Kasumi-1 (cell line): ENCODE data around the gene HSF4.

Experiments
- DNase-seq, 2 experiments: peaks; one replicate each; lab custom pipeline; 2025; lab: John Stamatoyannopoulos, UW

HSF4 gene

DNA sequence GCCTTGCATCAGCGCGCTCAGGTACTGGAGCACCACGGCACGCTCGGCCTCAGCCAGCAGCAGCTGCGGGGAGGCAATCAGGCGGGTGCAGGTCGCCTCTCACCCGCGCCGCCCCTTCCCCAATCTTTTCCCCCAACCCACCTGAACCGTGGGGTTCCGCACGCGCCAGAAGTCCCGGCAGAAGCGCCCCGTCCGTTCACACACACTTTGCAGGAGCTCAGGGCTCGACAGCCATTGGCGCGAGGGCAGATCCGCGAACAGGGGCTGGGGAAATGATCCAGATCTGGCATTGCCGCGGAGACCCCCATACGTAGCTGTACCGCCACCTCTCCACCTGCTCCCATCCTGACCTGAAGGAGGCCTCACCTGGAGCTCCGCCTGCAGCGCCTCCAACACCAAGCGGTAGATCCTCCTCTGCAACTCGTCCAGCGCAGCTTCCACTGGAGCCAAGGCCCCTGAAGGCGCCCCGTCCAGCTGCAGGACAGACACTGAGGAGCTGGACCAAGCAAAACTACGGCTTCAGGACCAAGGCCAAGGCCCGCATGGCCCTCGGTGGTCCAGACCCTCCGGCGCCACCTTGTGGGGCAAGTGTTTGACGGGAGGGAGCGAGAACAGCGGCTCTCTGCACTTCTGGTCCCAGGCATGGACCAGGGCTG, 20.6 kb downstream of the HSF4 start:
- DNase-seq = peak; percentile 75 to 77

DNA sequence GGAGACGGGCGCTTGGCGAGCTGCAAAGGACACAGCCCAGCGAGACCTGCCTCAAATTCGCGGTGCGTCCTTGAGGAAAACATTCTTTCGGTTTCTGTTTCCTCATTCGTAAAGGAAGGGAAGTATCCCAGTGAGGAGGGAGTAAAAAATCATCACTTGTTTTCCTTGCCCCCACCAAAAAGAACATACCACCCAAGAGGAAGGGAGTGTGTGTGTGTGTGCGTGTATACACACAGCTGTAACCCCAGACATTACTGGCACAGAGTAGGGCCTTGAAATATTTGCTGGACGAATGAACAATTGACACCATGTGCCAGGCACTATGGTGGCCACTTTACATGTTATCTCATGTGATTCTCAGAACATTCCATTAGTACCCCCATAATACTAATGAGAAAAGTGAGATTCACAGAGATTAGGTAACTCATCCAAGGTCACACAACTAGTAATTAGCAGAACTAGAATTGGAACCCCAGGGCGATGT, 21.1 kb downstream of the HSF4 start:
- DNase-seq = no peak

DNA sequence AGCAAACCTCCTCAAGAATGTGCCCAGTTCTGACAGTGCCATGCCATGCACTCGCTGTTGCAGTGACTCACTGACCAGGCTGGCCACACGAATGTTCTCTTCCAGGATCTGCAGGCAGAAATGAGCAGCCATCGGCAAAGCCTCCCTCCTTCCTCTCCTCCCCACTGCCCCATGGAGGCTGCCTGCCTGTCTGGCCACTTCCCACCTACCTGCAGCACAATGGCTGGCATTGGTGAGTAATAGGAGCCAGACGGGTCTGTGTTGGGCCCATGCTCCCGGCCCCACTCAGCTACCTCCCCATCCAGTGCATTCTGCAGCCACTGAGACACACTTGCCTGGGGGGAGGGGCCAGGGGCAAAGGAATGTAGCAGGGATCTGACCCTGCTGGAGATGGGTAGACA, 22.0 kb downstream of the HSF4 start:
- no peak for DNase-seq

DNA sequence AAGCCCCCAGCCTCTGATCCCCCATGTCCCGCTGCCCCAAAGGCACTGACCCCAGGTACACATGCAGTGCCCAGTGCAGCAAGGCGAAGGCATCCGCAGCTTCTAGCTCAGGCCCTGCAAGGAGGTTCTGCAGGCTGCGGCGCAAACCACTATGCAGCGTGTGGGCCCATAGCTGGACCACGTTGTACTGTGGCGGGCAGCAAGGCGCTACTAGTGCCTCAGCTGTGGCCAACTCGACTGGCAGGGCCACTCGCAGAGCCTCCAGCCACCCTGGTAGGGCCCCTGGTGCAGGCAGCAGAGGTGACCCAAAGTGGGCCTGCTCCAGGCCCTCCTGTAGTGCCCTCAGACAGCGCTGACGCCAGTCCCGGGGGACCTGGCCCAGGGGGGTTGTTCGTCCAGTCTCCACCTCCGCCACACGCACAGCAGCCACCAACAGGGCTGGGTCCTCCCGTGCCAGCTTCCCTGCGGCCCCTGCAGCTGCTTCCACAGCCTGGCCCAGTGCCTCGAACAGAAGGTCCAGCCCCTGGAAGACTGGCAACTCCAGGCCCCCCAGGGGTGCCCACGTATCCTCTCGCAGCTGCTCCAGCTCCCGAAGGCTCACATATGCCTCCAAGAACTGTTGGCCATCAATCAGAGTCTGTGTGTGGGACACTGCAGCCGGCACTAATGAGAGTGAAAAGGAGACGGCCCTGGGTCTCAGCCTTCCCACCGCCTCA, 22.8 kb downstream of the HSF4 start:
- DNase-seq = no peak

GRCh38 chr16:67188323-67188722, 23.8 kb downstream of the HSF4 start:
- no peak for DNase-seq

DNA sequence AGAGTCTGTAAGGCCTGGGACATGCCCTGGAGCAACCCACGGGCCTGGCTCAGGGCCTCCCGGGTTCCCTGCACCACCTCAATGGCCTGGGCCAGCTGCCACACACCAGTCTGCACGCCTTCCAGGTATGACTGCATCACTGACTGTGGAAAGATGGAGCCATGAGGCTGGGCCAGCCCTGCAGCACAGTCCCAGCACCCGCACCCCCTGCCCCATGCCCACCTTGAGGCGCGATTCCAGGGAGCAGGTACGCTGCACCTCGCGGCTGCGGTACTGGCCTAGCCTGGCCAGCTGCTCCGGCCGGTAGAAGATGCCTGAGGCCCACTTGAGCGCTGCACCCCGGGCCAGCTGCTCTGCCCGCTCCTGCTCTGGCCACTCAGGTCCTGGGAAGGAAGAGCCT, 24.3 kb downstream of the HSF4 start:
- no peak for DNase-seq

GRCh38 chr16:67190041-67190440, 25.5 kb downstream of the HSF4 start, which contains the start of gene EXOC3L1:
Gene EXOC3L1, minus strand, starts transcription at chr16:67190136. Its CDS starts 460 bp downstream, at chr16:67189676.
- DNase-seq = no peak

DNA sequence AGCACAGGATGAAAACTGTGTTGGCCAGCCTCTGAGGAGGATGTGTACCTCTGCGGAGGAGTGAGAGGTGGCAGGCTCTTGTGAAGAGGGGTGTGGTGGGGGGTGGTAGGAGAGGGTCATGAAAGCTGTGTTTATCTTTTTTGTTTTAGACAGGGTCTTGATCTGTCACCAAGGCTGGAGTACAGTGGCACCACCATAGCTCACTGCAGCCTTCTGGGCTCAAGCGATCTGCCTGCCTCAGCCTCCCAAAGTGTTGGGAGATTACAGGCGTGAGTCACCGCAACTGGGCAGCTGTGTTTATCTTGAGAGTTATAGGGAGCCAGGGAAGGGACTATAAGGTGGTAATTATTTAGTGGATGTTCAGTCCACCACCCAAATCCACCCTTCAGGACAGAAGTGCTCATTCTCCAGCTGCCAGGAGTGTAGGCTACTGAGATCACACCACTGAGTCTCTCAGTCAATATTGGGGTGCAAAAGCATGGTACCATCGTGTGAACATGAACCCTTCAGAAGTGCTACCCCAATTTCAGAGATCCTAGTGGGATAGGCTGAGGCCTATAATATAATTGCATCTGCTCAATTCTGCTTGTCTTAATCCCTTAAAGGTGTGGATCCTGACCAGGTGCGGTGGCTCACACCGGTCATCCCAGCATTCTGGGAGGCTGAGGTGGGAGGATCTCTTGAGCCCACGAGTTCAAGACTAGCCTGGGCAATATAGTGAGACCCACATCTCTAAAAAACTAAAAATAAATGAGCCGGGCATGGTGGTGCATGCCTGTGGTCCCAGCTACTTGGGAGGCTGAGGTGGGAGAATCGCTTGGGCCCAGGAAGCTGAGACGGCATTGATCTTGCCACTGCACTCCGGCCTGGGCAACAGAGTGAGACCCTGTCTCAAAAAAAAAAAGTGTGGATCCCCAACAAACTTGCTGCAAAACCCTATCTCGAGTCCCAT, 26.2 kb downstream of the HSF4 start:
- DNase-seq = no peak

DNA sequence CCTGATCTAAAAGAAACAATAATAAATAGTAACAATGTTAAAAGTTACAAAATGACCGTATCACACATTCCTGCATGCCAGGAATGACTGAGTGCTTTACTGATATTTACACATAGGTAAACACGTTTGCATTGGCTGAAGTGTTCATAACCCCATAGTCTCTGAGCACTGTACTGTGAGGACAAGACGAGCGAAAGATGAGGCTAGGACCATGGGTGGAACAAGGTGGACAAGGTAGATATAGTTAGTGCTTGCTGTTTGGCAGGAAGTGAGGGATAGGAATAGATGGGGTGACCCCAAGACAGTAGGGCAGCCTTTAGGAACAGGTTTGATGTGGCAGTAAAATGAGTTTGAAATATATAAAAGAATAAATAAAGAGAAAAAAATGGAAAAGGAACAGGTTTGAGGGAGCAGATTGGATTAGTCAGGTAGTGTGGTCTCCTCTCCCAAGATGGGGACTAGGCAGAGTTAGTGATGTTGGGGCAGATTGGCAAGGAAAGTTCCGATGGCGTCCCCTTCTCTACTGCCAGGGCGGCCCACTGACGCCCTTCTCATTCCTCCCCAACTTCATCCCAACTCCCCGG, 27.0 kb downstream of the HSF4 start:
- no peak for DNase-seq

GRCh38 chr16:67191995-67192681, 27.6 kb downstream of the HSF4 start, which contains the start of gene E2F4:
Gene E2F4, plus strand, starts transcription at chr16:67192155. Its CDS starts 73 bp downstream, at chr16:67192228.
- DNase-seq = peak; percentile 94

DNA sequence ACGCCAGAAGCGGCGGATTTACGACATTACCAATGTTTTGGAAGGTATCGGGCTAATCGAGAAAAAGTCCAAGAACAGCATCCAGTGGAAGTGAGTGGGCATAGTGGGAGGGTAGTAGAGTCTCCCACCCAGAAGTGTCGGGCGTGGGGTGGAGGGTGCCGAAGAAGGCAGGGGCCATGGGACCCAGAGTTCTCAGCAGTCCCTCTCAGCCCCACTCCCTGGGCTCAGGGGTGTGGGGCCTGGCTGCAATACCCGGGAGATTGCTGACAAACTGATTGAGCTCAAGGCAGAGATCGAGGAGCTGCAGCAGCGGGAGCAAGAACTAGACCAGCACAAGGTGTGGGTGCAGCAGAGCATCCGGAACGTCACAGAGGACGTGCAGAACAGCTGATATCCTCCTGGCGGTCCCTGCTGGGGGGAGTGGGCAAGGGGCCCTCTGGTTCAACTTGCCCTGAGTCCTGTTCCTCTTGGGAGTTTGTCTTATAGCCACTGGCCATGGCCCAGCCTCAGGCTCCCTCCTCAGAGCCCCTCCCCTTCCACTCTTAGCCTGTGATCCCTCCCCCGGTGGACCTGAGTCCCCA, 28.3 kb downstream of the HSF4 start:
- DNase-seq = no peak

DNA sequence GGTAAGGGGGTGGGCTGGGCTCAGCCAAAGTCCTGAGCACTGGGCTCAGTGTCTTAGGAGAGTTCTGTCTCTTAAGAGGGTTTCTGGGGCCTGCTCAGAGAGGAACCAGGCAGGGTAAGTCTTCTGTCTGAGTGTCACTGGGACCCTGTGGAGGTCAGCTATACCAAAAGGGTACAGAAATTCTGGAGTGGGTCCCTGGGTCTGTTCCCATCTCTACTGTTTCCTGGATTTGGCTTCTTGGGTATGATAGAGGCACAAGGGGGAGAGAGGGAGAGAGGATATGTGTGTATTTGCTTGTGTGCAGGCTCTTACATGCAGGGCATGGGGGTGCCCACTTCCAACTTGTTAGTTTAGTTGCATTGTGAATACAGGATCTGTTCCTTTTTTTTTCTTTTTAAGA, 29.0 kb downstream of the HSF4 start:
- DNase-seq = no peak

DNA sequence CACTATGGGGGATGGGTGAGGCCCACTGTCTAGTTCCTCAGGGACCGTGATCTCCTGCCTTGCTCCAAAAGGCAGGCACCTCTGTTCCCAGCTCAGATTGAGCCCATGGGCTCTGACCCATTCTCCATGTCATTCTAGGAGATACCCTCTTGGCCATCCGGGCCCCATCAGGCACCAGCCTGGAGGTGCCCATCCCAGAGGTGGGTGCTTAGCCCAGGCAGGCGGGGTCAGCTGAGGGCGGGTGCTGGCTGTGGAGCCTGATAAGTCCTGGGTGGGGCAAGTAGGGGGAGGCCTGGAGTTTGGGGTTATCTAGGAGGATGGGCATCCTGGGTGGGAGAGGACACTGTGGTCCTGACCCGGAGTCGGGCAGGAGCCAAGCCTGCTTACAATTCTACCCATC, 29.7 kb downstream of the HSF4 start:
- no peak for DNase-seq

- DNase-seq = no peak
These were observed 31.1 kb downstream of the HSF4 start for GRCh38 chr16:67195676-67196075.

DNA sequence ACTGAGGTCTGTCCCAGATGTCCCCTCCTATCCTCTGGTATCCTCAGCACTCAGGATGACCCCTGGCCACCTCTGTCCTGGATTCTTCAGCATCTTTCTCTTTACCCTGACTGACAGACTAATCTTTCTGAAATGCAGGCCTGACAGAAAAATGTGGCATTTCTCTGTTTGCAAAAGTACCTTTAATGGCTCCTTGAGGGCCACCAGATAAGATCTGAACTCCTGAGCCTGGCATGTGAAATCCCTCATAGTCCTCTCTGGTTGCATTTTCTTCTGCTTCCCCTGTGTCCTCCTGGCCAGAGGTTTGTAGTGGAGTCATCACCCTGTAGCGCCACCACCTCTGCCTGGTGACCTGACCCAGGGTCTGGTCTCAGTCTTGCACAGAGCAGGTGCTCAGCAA, 32.3 kb downstream of the HSF4 start:
- no peak for DNase-seq

- DNase-seq = no peak
These were observed 33.2 kb downstream of the HSF4 start for GRCh38 chr16:67197704-67198103.

DNA sequence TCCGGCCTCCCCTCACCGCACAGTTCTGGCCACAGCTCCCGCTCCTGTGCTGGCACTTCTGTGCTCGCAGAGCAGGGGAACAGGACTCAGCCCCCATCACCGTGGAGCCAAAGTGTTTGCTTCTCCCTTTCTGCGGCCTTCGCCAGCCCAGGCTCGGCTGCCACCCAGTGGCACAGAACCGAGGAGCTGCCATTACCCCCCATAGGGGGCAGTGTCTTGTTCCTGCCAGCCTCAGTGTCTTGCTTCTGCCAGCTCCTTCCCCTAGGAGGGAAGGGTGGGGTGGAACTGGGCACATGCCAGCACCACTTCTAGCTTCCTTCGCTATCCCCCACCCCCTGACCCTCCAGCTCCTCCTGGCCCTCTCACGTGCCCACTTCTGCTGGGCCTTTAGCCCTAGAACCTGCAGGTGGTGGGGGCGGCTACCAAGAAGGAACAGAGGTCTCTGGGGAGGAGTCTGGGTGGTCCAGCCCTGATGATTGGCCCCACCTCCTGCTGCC, 33.7 kb downstream of the HSF4 start:
- DNase-seq = peak; percentile 57 to 64

DNA sequence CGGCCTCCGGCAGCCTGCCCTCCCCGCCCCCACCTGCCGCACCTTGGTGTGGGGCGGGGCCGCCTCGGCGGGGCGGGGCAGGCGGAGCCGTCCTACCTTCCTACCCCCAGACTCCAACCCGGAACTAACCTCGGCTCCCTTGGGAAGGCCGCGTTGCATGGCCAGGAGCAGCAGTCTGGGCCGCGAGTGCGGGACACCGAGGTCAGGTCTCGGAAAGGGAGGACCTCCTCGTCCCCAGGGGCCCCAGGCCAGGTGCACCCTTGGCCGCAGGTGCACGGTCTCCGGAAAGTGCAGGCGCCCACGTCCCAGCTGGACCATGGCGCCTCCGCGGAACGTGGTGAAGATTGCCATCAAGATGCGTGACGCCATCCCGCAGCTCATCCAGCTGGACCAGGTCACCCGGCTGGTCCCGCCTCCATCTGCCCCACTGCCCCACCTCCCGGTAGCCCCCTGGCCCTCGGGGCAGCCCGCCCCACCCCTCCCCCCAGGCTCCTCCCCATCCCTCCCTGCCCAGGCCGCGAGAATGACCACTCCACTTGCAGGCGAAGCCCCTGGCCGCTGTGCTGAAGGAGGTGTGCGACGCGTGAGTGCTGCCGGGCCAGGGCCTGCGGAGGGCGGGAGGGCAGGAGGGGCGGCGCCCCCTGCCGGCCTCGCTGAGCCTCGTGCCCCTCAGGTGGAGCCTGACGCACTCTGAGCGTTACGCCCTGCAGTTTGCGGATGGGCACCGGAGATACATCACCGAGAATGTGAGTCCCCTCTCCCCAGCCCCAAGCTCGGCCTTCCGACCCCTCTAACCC, 34.7 kb downstream of the HSF4 start, which contains the start of gene ELMO3:
Gene ELMO3 (plus strand): TSS at position 121 of the 797 bp plus-strand sequence. CDS start 196 bp downstream, at position 317.
- DNase-seq = no peak

DNA sequence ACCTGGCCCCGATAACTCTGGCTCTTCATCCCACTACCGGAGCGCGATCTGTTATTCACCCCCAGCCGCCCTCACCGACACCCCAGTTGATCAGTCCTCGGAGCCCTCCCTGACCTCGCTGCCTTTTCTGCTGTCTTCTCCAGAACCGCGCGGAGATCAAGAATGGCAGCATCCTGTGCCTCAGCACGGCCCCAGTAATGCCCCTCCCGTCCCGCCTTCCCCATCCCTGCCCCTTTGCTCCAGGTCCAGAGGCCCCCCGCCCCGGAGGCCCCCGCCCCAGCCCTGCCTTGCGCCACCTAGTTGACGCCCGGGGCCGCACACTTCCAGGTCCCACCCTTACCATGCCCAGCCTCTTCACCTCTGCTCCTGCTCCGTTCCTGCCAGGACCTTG, 35.3 kb downstream of the HSF4 start:
- DNase-seq = no peak

- no peak for DNase-seq
These were observed 35.9 kb downstream of the HSF4 start for GRCh38 chr16:67200491-67200890.
